Trophoblast cell (in vitro differentiated cells and primary cell): ENCODE measurements around the gene SMPD3.

Experiments
- DNase-seq, 2 donors: peaks; one replicate each; pipeline ENCODE4 v3.0.0-alpha.2; 2016
- H2AFZ ChIP-seq: 2 replicates; pipeline ENCODE4 v1.6.1; 2013; ENCODE audit warnings: low read length, moderate library complexity, mild to moderate bottlenecking; ENCODE audit not compliant: insufficient read depth, poor library complexity
- H2AK5ac ChIP-seq: 2 replicates; pipeline ENCODE4 v1.6.1; 2013; ENCODE audit warnings: mild to moderate bottlenecking, low read length
- H2BK120ac ChIP-seq: 2 replicates; pipeline ENCODE4 v1.6.1; 2013; ENCODE audit warnings: low read length, mild to moderate bottlenecking, moderate library complexity; ENCODE audit not compliant: insufficient read depth, poor library complexity
- H2BK12ac ChIP-seq: 2 replicates; pipeline ENCODE4 v1.6.1; 2013; ENCODE audit warnings: mild to moderate bottlenecking, low read length, moderate library complexity
- H2BK5ac ChIP-seq: 2 replicates; pipeline ENCODE4 v1.6.1; 2013; ENCODE audit warnings: low read length, low read depth, moderate library complexity, mild to moderate bottlenecking; ENCODE audit not compliant: poor library complexity
- H3K14ac ChIP-seq: 2 replicates; pipeline ENCODE4 v1.6.1; 2013; ENCODE audit warnings: mild to moderate bottlenecking, low read length
- H3K18ac ChIP-seq: 2 replicates; pipeline ENCODE4 v1.6.1; 2013; ENCODE audit warnings: mild to moderate bottlenecking, low read length
- H3K23ac ChIP-seq: 2 replicates; pipeline ENCODE4 v1.6.1; 2013; ENCODE audit warnings: low read length
- H3K27ac ChIP-seq: 2 replicates; pipeline ENCODE4 v1.5.1; 2013; ENCODE audit warnings: low read depth, mild to moderate bottlenecking, inconsistent platforms, low read length, moderate library complexity
- H3K27me3 ChIP-seq: 2 replicates; pipeline ENCODE4 v1.6.1; 2013; ENCODE audit warnings: inconsistent platforms, mild to moderate bottlenecking, low read length, moderate library complexity; ENCODE audit not compliant: insufficient read depth
- H3K36me3 ChIP-seq, 2 experiments: 1 replicate in 1 of 2; 2 replicates in 1 of 2; pipeline ENCODE4 v1.6.1; 2013; ENCODE audit warnings: low read length in 2 of 2, mild to moderate bottlenecking in 2 of 2, moderate library complexity in 1 of 2; ENCODE audit not compliant: insufficient read depth in 2 of 2, control insufficient read depth in 1 of 2
- H3K4ac ChIP-seq: 2 replicates; pipeline ENCODE4 v1.6.1; 2013; ENCODE audit warnings: low read depth, mild to moderate bottlenecking, low read length, moderate library complexity
- H3K4me1 ChIP-seq, 2 experiments: 1 replicate in 1 of 2; 2 replicates in 1 of 2; pipeline ENCODE4 v1.6.1; 2013; ENCODE audit warnings: low read length in 2 of 2, mild to moderate bottlenecking in 2 of 2, moderate library complexity in 1 of 2; ENCODE audit not compliant: insufficient read depth in 2 of 2, control insufficient read depth in 1 of 2
- H3K4me2 ChIP-seq: 2 replicates; pipeline ENCODE4 v1.6.1; 2013; ENCODE audit warnings: inconsistent platforms, mild to moderate bottlenecking, low read length, moderate library complexity
- H3K4me3 ChIP-seq: 2 replicates; pipeline ENCODE4 v1.5.1; 2013; ENCODE audit warnings: mild to moderate bottlenecking, low read depth, low read length, inconsistent platforms
- H3K79me1 ChIP-seq: one replicate; pipeline ENCODE4 v1.6.1; 2013; ENCODE audit warnings: low read length
- H3K79me2 ChIP-seq: 2 replicates; pipeline ENCODE4 v1.6.1; 2013; ENCODE audit warnings: low read length, mild to moderate bottlenecking; ENCODE audit not compliant: control insufficient read depth, insufficient read depth, poor library complexity
- H3K9ac ChIP-seq: 2 replicates; pipeline ENCODE4 v1.6.1; 2013; ENCODE audit warnings: mild to moderate bottlenecking, low read length
- H3K9me3 ChIP-seq: 2 replicates; pipeline ENCODE4 v1.6.1; 2013; ENCODE audit warnings: low read depth, mild to moderate bottlenecking, control low read depth, inconsistent platforms, low read length; ENCODE audit not compliant: insufficient read depth
- H4K12ac ChIP-seq: 2 replicates; pipeline ENCODE4 v1.6.1; 2013; ENCODE audit warnings: low read depth, mild to moderate bottlenecking, low read length, moderate library complexity
- H4K8ac ChIP-seq: 2 replicates; pipeline ENCODE4 v1.6.1; 2013; ENCODE audit warnings: low read depth, mild to moderate bottlenecking, low read length, moderate library complexity
- H4K91ac ChIP-seq: one replicate; pipeline ENCODE4 v1.6.1; 2013; ENCODE audit warnings: low read depth, mild to moderate bottlenecking, low read length, moderate library complexity
- WGBS: extraction: QIAGEN DNeasy Blood & Tissue Kit; methylation state at CpG from one replicate; pipeline ENCODE4 v1.1.7; 2013; ENCODE audit warnings: missing lambda C conversion rate; ENCODE audit not compliant: insufficient read length, insufficient coverage; ENCODE audit errors: extremely low coverage; 5-methylcytosine and 5-hydroxymethylcytosine counted together

Gene SMPD3

DNA sequence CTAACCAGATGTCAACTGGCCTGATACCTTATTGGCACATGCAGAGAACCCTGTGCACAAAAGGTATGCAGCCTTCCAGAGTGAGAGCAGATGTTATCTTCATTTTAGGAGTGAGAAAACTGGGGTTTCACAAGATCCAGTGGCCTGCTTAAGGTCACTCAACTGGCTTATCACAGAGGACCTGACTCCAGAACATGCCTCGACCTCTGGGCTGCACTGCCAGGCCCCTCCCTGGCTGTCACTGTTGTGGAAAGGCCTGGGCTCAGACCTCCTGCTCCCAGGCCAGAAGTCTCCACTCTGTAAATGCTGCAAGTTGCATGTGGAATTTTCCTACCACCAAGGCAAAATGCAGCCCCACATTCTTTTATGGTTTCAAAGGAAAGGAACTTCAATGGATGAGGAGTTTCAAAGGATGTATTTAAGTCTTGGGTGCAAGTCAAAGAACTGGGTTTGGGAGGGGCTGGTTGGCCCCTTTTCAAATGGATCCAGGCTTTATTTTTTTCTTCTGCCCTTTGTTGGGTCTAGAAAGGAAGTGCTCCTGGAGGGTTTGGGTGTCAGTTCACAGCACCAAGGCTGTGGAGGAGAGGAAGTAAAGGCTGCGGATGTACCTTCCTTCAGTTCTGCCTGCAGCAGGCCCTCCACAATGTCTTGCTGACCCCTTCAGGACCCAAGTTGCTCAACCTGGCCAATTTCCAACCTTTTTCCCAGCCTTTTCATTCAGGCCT is 30.4 kb upstream of the SMPD3 start:
- Histone ChIP-seq H4K8ac (no peak overlapping the region), H3K18ac (peak overlapping the region; percentile 14), H3K27ac (peak overlapping the region; percentile 78), H2AK5ac (no peak overlapping the region), H2BK12ac (no peak overlapping the region), H2AFZ (no peak overlapping the region), H3K27me3 (no peaks in the 10 kb centered on the region), H4K91ac (peak overlapping the region; percentile 41), H3K14ac (peak overlapping the region; percentile 42), H3K9me3 (peaks cover 2% of the 10 kb centered on the region), H4K12ac (no peak overlapping the region), H3K4me2 (no peak overlapping the region), H2BK120ac (peak overlapping the region; percentile 57), H3K4me1 (peaks cover 12 to 20% of the 10 kb centered on the region in 2 experiments), H2BK5ac (peak overlapping the region; percentile 8), H3K36me3 (no peaks in the 10 kb centered on the region), H3K4ac (no peak overlapping the region), H3K4me3 (no peak overlapping the region), H3K79me2 (no peaks in the 10 kb centered on the region), H3K23ac (no peak overlapping the region), H3K9ac (no peak overlapping the region), H3K79me1 (no peaks in the 10 kb centered on the region)
- peak in 1 of 2 donors; percentile 77 for DNase-seq
- WGBS, result no CpG with 5 or more reads among the region's 2 CpGs

GRCh38 chr16:68475071-68475470 is 26.8 kb upstream of the SMPD3 start:
- peak; percentile 50 to 70 for DNase-seq
- no peak overlapping the region for H2AK5ac ChIP-seq
- no peak overlapping the region for H2BK5ac ChIP-seq
- no peak overlapping the region for H3K4ac ChIP-seq
- no peak overlapping the region for H2BK120ac ChIP-seq
- H2BK12ac ChIP-seq, result no peak overlapping the region
- H3K27ac ChIP-seq, result no peak overlapping the region
- no peaks in the 10 kb centered on the region for H3K27me3 ChIP-seq
- H3K14ac ChIP-seq, result no peak overlapping the region
- H3K9ac ChIP-seq, result no peak overlapping the region
- no peak overlapping the region for H3K4me2 ChIP-seq
- H3K79me1 ChIP-seq, result no peaks in the 10 kb centered on the region
- peaks cover 4% of the 10 kb centered on the region for H3K9me3 ChIP-seq
- no peak overlapping the region for H3K23ac ChIP-seq
- no peak overlapping the region for H2AFZ ChIP-seq
- no peak overlapping the region for H3K18ac ChIP-seq
- H3K4me3 ChIP-seq, result no peak overlapping the region
- H3K79me2 ChIP-seq, result no peaks in the 10 kb centered on the region
- no peak overlapping the region for H4K8ac ChIP-seq
- H3K36me3 ChIP-seq, result no peaks in the 10 kb centered on the region
- H4K91ac ChIP-seq, result no peak overlapping the region
- H3K4me1 ChIP-seq, result peaks cover 12 to 17% of the 10 kb centered on the region in 2 experiments
- no CpG with 5 or more reads among the region's 4 CpGs for WGBS
- H4K12ac ChIP-seq, result no peak overlapping the region

GRCh38 chr16:68473358-68474070 is 25.2 kb upstream of the SMPD3 start:
- H3K4me3 ChIP-seq, result no peak overlapping the region
- H3K27ac ChIP-seq, result no peak overlapping the region
- H3K36me3 ChIP-seq, result no peaks in the 10 kb centered on the region
- H3K27me3 ChIP-seq, result no peaks in the 10 kb centered on the region
- H3K23ac ChIP-seq, result no peak overlapping the region
- H3K79me2 ChIP-seq, result no peaks in the 10 kb centered on the region
- H3K4ac ChIP-seq, result no peak overlapping the region
- peaks cover 3% of the 10 kb centered on the region for H3K9me3 ChIP-seq
- no peak for DNase-seq
- H3K9ac ChIP-seq, result no peak overlapping the region
- no peak overlapping the region for H2BK5ac ChIP-seq
- H2AFZ ChIP-seq, result no peak overlapping the region
- H3K79me1 ChIP-seq, result no peaks in the 10 kb centered on the region
- no peak overlapping the region for H4K12ac ChIP-seq
- no peak overlapping the region for H2BK120ac ChIP-seq
- WGBS, result no CpG with 5 or more reads among the region's 7 CpGs
- no peak overlapping the region for H2AK5ac ChIP-seq
- no peak overlapping the region for H3K4me2 ChIP-seq
- peaks cover 4 to 9% of the 10 kb centered on the region in 2 experiments for H3K4me1 ChIP-seq
- no peak overlapping the region for H4K91ac ChIP-seq
- no peak overlapping the region for H3K18ac ChIP-seq
- no peak overlapping the region for H3K14ac ChIP-seq
- H4K8ac ChIP-seq, result no peak overlapping the region
- no peak overlapping the region for H2BK12ac ChIP-seq

DNA sequence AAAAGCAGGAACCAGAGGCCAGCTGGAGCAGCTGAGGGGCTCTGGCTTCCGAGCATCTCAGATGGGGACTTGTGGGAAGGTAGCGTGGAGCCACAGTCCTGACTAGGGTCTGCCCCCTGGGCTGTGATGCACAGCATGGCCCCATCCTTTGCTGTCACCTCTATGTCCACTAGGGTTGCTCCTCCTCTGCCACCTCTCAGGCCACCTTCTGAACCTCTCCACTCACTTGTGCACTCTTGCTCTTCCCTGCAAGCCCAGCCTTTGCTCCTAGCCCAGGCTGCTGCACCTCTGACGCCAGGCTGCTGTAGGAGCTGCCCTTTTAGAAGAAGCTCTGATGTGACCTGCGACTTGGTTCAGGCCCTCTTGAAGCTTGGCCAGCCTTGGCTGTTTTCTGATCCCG is 24.3 kb upstream of the SMPD3 start:
- no peak overlapping the region for H2BK5ac ChIP-seq
- DNase-seq, result no peak
- no peak overlapping the region for H3K27ac ChIP-seq
- H3K23ac ChIP-seq, result no peak overlapping the region
- no peak overlapping the region for H2AK5ac ChIP-seq
- H3K79me2 ChIP-seq, result no peaks in the 10 kb centered on the region
- H2AFZ ChIP-seq, result no peak overlapping the region
- no peaks in the 10 kb centered on the region for H3K27me3 ChIP-seq
- no peak overlapping the region for H4K8ac ChIP-seq
- H3K4me1 ChIP-seq, result peaks cover 4 to 10% of the 10 kb centered on the region in 2 experiments
- no CpG with 5 or more reads among the region's 5 CpGs for WGBS
- no peak overlapping the region for H4K12ac ChIP-seq
- no peak overlapping the region for H3K4ac ChIP-seq
- no peak overlapping the region for H3K9ac ChIP-seq
- no peak overlapping the region for H3K4me3 ChIP-seq
- no peak overlapping the region for H2BK12ac ChIP-seq
- no peak overlapping the region for H3K14ac ChIP-seq
- H3K18ac ChIP-seq, result no peak overlapping the region
- H4K91ac ChIP-seq, result no peak overlapping the region
- no peaks in the 10 kb centered on the region for H3K79me1 ChIP-seq
- peaks cover 3% of the 10 kb centered on the region for H3K9me3 ChIP-seq
- no peaks in the 10 kb centered on the region for H3K36me3 ChIP-seq
- no peak overlapping the region for H2BK120ac ChIP-seq
- no peak overlapping the region for H3K4me2 ChIP-seq
